Tibial nerve (tissue), 4 donors: ENCODE measurements around the gene ADH4.

Source experiments
- CTCF ChIP-seq, 5 experiments: fragments of 200-600 bp in 3 of 5; fragments of 450-650 bp in 2 of 5; sonication (generic) in 3 of 5; IDR thresholded peaks; one replicate each; pipeline ENCODE4 v1.5.1; 2016 to 2019; ENCODE audit warnings: antibody characterized with exemption in 5 of 5, mild to moderate bottlenecking in 3 of 5, moderate library complexity in 2 of 5
- EP300 ChIP-seq, 2 donors: sonication (generic); formaldehyde crosslinking; IDR thresholded peaks; one replicate each; pipeline ENCODE4 v1.6.1; 2017; ENCODE audit warnings: antibody characterized with exemption in 2 of 2, mild to moderate bottlenecking in 1 of 2
- POLR2A ChIP-seq, 2 donors: fragments of 450-650 bp; IDR thresholded peaks; one replicate each; pipeline ENCODE4 v1.6.1; 2017; ENCODE audit warnings: antibody characterized with exemption in 2 of 2, mild to moderate bottlenecking in 2 of 2, moderate library complexity in 2 of 2

GRCh38 chr4:99154658-99155342 lies 10.7 kb upstream of the ADH4 start:
- no peak for TF ChIP-seq CTCF (IDR thresholded peaks at IDR 0.05)
- TF ChIP-seq EP300 (IDR thresholded peaks at IDR 0.05), result no peak
- TF ChIP-seq POLR2A (IDR thresholded peaks at IDR 0.05), result no peak
